Measurements from ENCODE around the gene RESF1. TPM values are rescaled to one million over a fixed set of nuclear protein-coding genes. Genes with fewer than 3 reads are reported as not detected.

The RESF1 gene
- total and polyA plus RNA-seq, 2 donors (not counting 3 experiments of a cell fraction or from before 2014, with no cell fraction given) = 40.3 to 70.0 TPM

DNA sequence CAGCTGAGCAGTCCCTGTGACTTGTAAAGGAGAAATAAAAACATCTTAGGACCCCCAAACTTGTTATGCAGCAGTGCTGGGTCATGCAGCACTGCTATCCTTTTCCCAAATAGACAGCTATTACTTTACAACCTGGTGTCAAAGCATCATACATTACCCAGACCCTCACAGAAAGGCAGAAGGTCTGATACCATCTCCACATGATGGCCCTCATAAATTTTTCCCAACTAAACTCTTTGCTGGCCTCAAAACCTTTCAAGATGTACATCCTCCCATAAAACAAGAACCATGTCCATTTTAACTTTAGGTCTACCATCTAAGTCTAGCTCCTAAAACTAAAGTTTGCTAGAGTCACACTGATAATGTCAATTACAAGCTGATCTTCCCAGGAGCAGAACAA is 8.7 kb upstream of the RESF1 start:
- ChIA-PET CTCF (no interaction called here), POLR2A (no interaction called here)
- Histone ChIP-seq H3K9me3 (replicated peaks; ENCODE audit: control insufficient read depth, insufficient read depth, low read length) (no peaks in the 10 kb centered on the region), H2AFZ (ENCODE audit: low read depth, low read length) (no peak overlapping the region), H4K20me1 (replicated peaks; ENCODE audit: control insufficient read depth, extremely low read depth, insufficient read depth, low read length) (no peaks in the 10 kb centered on the region), H3K4me2 (ENCODE audit: insufficient read depth, low read length) (no peak overlapping the region), H3K4me1 (ENCODE audit: control insufficient read depth, extremely low read depth, insufficient read depth, low read length) (no peaks in the 10 kb centered on the region), H3K79me2 (ENCODE audit: control insufficient read depth, insufficient read depth, low read length) (no peaks in the 10 kb centered on the region), H3K9ac (replicated peaks; ENCODE audit: extremely low read depth, insufficient read depth, low read length) (no peak overlapping the region), H3K9me1 (replicated peaks; ENCODE audit: control insufficient read depth, extremely low read depth, insufficient read depth, low read length) (no peaks in the 10 kb centered on the region), H3K4me3 (replicated peaks in 1 of 3; ENCODE audit: insufficient read depth in 1 of 3, low read depth in 1 of 3, low read length in 3 of 3) (no peak overlapping the region), H3K36me3 (ENCODE audit: control insufficient read depth in 2 of 2, extremely low read depth in 1 of 2, insufficient read depth in 2 of 2, low read length in 2 of 2) (no peaks in the 10 kb centered on the region), H3K27me3 (ENCODE audit: control insufficient read depth in 2 of 2, insufficient read depth in 2 of 2, low read length in 2 of 2) (no peaks in the 10 kb centered on the region), H3K27ac (ENCODE audit: insufficient read depth, low read depth, low read length) (no peak overlapping the region)
- DNase-seq (ENCODE audit: low read depth, low spot score) = no peak
- no TSS peak for BruUV-seq (replicated peaks)
- no peak for TF ChIP-seq POLR2AphosphoS5 (IDR thresholded peaks at IDR 0.05; ENCODE audit: insufficient read depth, low read depth, low read length)
- no peak for TF ChIP-seq POLR2A (IDR thresholded peaks at IDR 0.05; ENCODE audit: low read depth, low read length)
- TF ChIP-seq FOS (IDR thresholded peaks at IDR 0.05; ENCODE audit: borderline replicate concordance, insufficient read depth, low read length) = no peak
- TF ChIP-seq MYC (IDR thresholded peaks at IDR 0.05; ENCODE audit: low read depth, low read length) = no peak
- TF ChIP-seq EZH2 (IDR thresholded peaks at IDR 0.05; ENCODE audit: borderline replicate concordance, low read depth, low read length, severe bottlenecking) = no peak
- no peak for TF ChIP-seq JUN (IDR thresholded peaks at IDR 0.05; ENCODE audit: borderline replicate concordance, insufficient read depth, insufficient read length, low read depth)
- no peak for TF ChIP-seq CTCF (IDR thresholded peaks at IDR 0.05; ENCODE audit: extremely low read depth in 1 of 2, insufficient read depth in 1 of 2, low read depth in 1 of 2, low read length in 2 of 2)
- TF ChIP-seq, protein P1, sequence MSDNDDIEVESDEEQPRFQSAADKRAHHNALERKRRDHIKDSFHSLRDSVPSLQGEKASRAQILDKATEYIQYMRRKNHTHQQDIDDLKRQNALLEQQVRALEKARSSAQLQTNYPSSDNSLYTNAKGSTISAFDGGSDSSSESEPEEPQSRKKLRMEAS (IDR thresholded peaks at IDR 0.05; ENCODE audit: insufficient read depth, insufficient read length) = no peak
- TF ChIP-seq GATA2 (IDR thresholded peaks at IDR 0.05; ENCODE audit: insufficient read depth, insufficient read length, low read depth, low read length) = no peak
- dilution Hi-C loops (cut with MboI; ENCODE audit: extremely low pct_ligation_motif_present, low sequenced_read_pairs) = no loop called here
- no peak for FAIRE-seq
- intact Hi-C loops (cut with micrococcal nuclease) = loop anchor here (10.0 kb wide), 1 partner anchor 136 kb away; no protein-coding TSS in a partner anchor
